ENCODE data around the gene PABPN1. TPM values are rescaled to one million over a fixed set of nuclear protein-coding genes. Genes with fewer than 3 reads are reported as not detected.

PABPN1 gene
- total and polyA plus RNA-seq, 2 of the 13 experiments (the other 11 are each of a cell fraction or from before 2014, with no cell fraction given), result 233 to 524 TPM

DNA sequence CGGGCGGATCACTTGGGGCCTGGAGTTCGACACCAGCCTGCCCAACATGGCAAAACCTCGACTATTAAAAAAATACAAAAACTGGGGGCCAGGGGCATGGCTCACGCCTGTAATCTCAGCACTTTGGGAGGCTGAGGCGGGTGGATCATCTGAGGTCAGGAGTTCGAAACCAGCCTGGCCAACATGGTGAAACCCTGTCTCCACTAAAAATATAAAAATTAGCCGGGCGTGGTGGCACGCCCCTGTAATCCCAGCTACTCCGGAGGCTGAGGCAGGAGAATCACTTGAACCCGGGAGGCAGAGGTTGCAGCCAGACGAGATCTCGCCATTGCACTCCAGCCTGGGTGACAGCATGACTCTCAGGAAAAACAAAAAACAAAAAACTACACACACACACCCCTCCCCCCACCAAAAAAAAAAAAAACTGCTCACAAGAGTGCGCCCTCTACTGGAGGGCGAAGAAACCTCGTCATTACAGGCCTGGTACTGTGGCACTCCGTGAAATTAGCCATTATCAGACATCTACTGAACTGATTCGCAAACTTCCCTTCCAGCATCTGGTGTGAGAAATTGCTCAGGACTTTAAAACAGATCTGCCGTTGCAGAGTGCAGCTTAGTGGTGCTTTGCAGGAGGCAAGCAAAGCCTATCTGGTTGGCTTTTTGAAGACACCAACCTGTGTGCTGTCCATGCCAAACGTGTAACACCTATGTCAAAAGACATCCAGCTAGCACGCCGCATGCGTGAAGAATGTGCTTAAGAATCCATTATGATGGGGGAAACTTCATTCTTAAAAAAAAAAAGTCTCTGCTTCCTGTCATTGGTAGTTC, 26.3 kb upstream of the PABPN1 start (continued):
- TF ChIP-seq, protein P1, sequence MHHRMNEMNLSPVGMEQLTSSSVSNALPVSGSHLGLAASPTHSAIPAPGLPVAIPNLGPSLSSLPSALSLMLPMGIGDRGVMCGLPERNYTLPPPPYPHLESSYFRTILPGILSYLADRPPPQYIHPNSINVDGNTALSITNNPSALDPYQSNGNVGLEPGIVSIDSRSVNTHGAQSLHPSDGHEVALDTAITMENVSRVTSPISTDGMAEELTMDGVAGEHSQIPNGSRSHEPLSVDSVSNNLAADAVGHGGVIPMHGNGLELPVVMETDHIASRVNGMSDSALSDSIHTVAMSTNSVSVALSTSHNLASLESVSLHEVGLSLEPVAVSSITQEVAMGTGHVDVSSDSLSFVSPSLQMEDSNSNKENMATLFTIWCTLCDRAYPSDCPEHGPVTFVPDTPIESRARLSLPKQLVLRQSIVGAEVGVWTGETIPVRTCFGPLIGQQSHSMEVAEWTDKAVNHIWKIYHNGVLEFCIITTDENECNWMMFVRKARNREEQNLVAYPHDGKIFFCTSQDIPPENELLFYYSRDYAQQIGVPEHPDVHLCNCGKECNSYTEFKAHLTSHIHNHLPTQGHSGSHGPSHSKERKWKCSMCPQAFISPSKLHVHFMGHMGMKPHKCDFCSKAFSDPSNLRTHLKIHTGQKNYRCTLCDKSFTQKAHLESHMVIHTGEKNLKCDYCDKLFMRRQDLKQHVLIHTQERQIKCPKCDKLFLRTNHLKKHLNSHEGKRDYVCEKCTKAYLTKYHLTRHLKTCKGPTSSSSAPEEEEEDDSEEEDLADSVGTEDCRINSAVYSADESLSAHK (CRISPR knock-in tag; IDR thresholded peaks at IDR 0.05; ENCODE audit: borderline replicate concordance), result no peak
- TF ChIP-seq SUZ12 (IDR thresholded peaks at IDR 0.05; ENCODE audit: low read depth, low read length) (no peak), ZNF891 (CRISPR knock-in tag; IDR thresholded peaks at IDR 0.05) (0 out of 2 replicates have a peak, but pooled peaks have one; percentile 23), NR3C1 (CRISPR knock-in tag; IDR thresholded peaks at IDR 0.05) (no peak), HDAC2 (CRISPR knock-in tag; IDR thresholded peaks at IDR 0.05) (no peak), NKX3-1 (CRISPR knock-in tag; IDR thresholded peaks at IDR 0.05) (peak; percentile 42; the same call in 1 of the 2 replicates)
- TF ChIP-seq, protein P2, sequence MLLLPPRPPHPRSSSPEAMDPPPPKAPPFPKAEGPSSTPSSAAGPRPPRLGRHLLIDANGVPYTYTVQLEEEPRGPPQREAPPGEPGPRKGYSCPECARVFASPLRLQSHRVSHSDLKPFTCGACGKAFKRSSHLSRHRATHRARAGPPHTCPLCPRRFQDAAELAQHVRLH (CRISPR knock-in tag; IDR thresholded peaks at IDR 0.05; ENCODE audit: borderline replicate concordance, low read depth), result peak; percentile 53; the same call in 1 of the 2 replicates
- TF ChIP-seq, protein P3, sequence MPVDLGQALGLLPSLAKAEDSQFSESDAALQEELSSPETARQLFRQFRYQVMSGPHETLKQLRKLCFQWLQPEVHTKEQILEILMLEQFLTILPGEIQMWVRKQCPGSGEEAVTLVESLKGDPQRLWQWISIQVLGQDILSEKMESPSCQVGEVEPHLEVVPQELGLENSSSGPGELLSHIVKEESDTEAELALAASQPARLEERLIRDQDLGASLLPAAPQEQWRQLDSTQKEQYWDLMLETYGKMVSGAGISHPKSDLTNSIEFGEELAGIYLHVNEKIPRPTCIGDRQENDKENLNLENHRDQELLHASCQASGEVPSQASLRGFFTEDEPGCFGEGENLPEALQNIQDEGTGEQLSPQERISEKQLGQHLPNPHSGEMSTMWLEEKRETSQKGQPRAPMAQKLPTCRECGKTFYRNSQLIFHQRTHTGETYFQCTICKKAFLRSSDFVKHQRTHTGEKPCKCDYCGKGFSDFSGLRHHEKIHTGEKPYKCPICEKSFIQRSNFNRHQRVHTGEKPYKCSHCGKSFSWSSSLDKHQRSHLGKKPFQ (CRISPR knock-in tag; IDR thresholded peaks at IDR 0.05; ENCODE audit: insufficient replicate concordance), result no peak
- TF ChIP-seq, protein P4, sequence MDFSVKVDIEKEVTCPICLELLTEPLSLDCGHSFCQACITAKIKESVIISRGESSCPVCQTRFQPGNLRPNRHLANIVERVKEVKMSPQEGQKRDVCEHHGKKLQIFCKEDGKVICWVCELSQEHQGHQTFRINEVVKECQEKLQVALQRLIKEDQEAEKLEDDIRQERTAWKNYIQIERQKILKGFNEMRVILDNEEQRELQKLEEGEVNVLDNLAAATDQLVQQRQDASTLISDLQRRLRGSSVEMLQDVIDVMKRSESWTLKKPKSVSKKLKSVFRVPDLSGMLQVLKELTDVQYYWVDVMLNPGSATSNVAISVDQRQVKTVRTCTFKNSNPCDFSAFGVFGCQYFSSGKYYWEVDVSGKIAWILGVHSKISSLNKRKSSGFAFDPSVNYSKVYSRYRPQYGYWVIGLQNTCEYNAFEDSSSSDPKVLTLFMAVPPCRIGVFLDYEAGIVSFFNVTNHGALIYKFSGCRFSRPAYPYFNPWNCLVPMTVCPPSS (IDR thresholded peaks at IDR 0.05), result no peak
- TF ChIP-seq, protein P5, sequence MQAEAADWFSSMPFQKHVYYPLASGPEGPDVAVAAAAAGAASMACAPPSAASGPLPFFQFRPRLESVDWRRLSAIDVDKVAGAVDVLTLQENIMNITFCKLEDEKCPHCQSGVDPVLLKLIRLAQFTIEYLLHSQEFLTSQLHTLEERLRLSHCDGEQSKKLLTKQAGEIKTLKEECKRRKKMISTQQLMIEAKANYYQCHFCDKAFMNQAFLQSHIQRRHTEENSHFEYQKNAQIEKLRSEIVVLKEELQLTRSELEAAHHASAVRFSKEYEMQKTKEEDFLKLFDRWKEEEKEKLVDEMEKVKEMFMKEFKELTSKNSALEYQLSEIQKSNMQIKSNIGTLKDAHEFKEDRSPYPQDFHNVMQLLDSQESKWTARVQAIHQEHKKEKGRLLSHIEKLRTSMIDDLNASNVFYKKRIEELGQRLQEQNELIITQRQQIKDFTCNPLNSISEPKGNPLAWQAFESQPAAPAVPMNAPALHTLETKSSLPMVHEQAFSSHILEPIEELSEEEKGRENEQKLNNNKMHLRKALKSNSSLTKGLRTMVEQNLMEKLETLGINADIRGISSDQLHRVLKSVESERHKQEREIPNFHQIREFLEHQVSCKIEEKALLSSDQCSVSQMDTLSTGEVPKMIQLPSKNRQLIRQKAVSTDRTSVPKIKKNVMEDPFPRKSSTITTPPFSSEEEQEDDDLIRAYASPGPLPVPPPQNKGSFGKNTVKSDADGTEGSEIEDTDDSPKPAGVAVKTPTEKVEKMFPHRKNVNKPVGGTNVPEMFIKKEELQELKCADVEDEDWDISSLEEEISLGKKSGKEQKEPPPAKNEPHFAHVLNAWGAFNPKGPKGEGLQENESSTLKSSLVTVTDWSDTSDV (CRISPR knock-in tag; IDR thresholded peaks at IDR 0.05), result no peak
